ENCODE results near the gene RAX2. TPM values are rescaled to one million over a fixed set of nuclear protein-coding genes. Genes with fewer than 3 reads are reported as not detected.

RAX2 gene
- total RNA-seq, 1 donor from 2014 or later = not detected

- ATAC-seq = no peak
- H3K27ac ChIP-seq = no peak overlapping the region
Observed at GRCh38 chr19:3804429-3804828, 32.4 kb upstream of the RAX2 start.

GRCh38 chr19:3803986-3804385 lies 32.0 kb upstream of the RAX2 start:
- TF ChIP-seq, protein P1, sequence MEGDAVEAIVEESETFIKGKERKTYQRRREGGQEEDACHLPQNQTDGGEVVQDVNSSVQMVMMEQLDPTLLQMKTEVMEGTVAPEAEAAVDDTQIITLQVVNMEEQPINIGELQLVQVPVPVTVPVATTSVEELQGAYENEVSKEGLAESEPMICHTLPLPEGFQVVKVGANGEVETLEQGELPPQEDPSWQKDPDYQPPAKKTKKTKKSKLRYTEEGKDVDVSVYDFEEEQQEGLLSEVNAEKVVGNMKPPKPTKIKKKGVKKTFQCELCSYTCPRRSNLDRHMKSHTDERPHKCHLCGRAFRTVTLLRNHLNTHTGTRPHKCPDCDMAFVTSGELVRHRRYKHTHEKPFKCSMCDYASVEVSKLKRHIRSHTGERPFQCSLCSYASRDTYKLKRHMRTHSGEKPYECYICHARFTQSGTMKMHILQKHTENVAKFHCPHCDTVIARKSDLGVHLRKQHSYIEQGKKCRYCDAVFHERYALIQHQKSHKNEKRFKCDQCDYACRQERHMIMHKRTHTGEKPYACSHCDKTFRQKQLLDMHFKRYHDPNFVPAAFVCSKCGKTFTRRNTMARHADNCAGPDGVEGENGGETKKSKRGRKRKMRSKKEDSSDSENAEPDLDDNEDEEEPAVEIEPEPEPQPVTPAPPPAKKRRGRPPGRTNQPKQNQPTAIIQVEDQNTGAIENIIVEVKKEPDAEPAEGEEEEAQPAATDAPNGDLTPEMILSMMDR (IDR thresholded peaks at IDR 0.05) = no peak
- Histone ChIP-seq H3K27ac (no peak overlapping the region), H3K4me3 (no peak overlapping the region), H3K4me1 (peaks cover 11% of the 10 kb centered on the region), H3K9me3 (no peaks in the 10 kb centered on the region), H3K36me3 (no peaks in the 10 kb centered on the region), H3K27me3 (peaks cover 32% of the 10 kb centered on the region)
- ATAC-seq (no peak), DNase-seq (no peak)
- intact Hi-C loops (cut with DNase I) = no loop called here

More at GRCh38 chr19:3804429-3804828, 32.4 kb upstream of the RAX2 start:
- Histone ChIP-seq H3K4me1 (peaks cover 11% of the 10 kb centered on the region), H3K36me3 (no peaks in the 10 kb centered on the region), H3K4me3 (no peak overlapping the region), H3K9me3 (no peaks in the 10 kb centered on the region), H3K27me3 (peaks cover 32% of the 10 kb centered on the region)
- TF ChIP-seq, protein P1 (IDR thresholded peaks at IDR 0.05) = no peak
- no peak for DNase-seq
- intact Hi-C loops (cut with DNase I) = no loop called here

DNA sequence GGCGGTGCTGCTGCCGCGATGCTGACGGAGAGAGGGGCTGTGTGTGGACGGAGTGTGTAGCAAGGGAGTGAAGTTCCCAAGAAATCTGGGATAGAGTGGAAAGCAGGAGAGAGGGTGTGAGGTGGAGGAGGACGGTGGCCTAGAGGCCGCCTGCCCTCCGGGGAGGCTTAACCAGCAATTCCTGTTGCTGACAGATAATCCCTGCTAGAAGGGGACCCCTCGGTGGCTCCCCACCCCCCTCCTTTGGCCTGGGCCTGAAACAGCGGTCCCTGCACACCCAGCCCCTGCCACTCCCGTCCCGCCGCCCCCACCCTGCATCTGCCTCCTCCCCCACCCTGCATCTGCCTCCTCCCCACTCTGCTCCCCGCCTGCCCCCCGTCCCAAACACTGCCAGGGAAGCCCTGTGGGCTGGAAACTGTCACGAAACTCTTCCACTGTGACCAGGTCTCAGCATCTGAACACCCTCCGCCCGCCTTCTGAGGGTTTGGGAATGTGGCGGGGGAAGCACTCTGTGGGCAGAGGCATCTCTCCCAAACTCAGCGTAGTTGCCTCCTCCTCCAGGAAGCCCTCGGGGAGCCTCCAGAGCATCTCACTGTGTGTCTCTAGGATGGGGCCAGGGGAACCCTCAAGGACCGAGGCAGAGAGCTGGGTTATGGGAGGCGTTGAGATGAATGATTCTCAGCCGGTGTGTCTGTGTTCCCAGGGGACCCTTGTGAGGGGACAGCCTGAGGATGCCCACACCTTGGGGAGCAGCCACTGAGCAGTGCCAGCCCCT lies 31.3 kb upstream of the RAX2 start:
- intact Hi-C loops (cut with DNase I) = no loop called here
- H3K27ac ChIP-seq = no peak overlapping the region
- peaks cover 32% of the 10 kb centered on the region for H3K27me3 ChIP-seq
- H3K4me1 ChIP-seq = peaks cover 11% of the 10 kb centered on the region
- no peaks in the 10 kb centered on the region for H3K36me3 ChIP-seq
- TF ChIP-seq, protein P1 (IDR thresholded peaks at IDR 0.05) = no peak
- DNase-seq (no peak), ATAC-seq (no peak)
- no peak overlapping the region for H3K4me3 ChIP-seq
- H3K9me3 ChIP-seq = no peaks in the 10 kb centered on the region

GRCh38 chr19:3801412-3802096 lies 29.5 kb upstream of the RAX2 start:
- ATAC-seq (peak; percentile 59), DNase-seq (no peak)
- Histone ChIP-seq H3K36me3 (no peaks in the 10 kb centered on the region), H3K9me3 (no peaks in the 10 kb centered on the region), H3K4me3 (no peak overlapping the region), H3K27me3 (peaks cover 32% of the 10 kb centered on the region), H3K4me1 (peaks cover 11% of the 10 kb centered on the region), H3K27ac (no peak overlapping the region)
- intact Hi-C loops (cut with DNase I) = no loop called here
- TF ChIP-seq, protein P1 (IDR thresholded peaks at IDR 0.05) = no peak

- intact Hi-C loops (cut with DNase I) = no loop called here
- peaks cover 32% of the 10 kb centered on the region for H3K27me3 ChIP-seq
Observed at GRCh38 chr19:3800996-3801395, 29.0 kb upstream of the RAX2 start.

More at GRCh38 chr19:3800996-3801395, 29.0 kb upstream of the RAX2 start:
- no peak for ATAC-seq
- TF ChIP-seq, protein P1 (IDR thresholded peaks at IDR 0.05) = no peak
- Histone ChIP-seq H3K4me1 (peaks cover 11% of the 10 kb centered on the region), H3K27ac (no peak overlapping the region), H3K36me3 (no peaks in the 10 kb centered on the region), H3K9me3 (no peaks in the 10 kb centered on the region), H3K4me3 (no peak overlapping the region)
- no peak for DNase-seq

Data from upper lobe of right lung (tissue), 1 donor.